ENCODE measurements around the gene CEP350.
"Not testable (repeated sequence)": the region's sequence is repeated elsewhere in the genome, so short reads cannot be mapped to it uniquely, and the experiment has no call there.

Gene CEP350

DNA sequence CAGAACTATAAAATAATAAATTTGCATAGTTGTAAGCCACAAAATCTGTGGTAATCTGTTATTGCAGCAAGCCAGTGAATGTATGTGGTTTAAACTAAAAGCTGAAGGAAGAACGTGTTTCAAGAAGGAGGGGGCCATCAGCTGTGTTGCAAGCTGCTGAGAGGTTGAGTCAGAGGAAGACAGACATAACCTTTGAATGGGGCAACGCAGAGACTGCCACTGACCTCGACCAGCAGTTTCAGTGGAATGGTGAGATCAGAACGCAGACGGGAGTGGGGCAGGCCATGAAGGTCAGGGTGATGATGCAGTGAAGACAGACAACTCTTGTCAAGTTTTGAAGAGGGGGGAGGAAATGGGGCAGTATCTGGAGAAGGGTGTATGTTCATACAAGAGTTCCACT is 176.9 kb downstream of the CEP350 start:
- Histone ChIP-seq H3K27ac (ENCODE audit: poor library complexity, severe bottlenecking) (peak overlapping the region; percentile 48), H3K36me3 (ENCODE audit: low read depth) (no peaks in the 10 kb centered on the region), H3K9me3 (ENCODE audit: severe bottlenecking) (no peaks in the 10 kb centered on the region), H3K4me1 (ENCODE audit: insufficient read depth, poor library complexity, severe bottlenecking) (peaks cover 12% of the 10 kb centered on the region), H3K27me3 (ENCODE audit: insufficient read depth, poor library complexity, severe bottlenecking) (no peaks in the 10 kb centered on the region), H3K4me3 (ENCODE audit: severe bottlenecking) (no peak overlapping the region)
- no peak for DNase-seq (ENCODE audit: low spot score)
- no peak for TF ChIP-seq CTCF (IDR thresholded peaks at IDR 0.05; ENCODE audit: poor library complexity, severe bottlenecking)
- ATAC-seq (ENCODE audit: low read depth), result peak; percentile 81

DNA sequence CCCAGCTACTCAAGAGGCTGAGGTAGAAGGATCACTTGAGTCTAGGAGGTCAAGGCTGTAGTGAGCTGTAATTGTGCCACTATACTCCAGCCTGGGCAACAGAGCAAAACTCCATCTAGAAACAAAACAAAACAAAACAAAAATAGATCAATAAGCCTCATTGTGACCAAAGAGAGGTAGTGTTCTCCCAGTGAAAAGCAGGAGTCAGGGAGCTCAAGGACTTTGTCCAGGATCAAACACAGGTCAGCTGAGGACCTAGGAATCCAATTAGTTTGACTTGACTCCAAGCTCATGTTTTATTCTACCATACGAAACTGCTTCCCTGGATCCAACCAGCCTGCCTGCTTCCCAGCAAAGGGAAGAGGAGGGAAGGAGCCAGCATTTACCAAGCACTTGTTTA is 178.6 kb downstream of the CEP350 start:
- H3K4me3 ChIP-seq (ENCODE audit: severe bottlenecking), result no peak overlapping the region
- no peak overlapping the region for H3K27ac ChIP-seq (ENCODE audit: poor library complexity, severe bottlenecking)
- DNase-seq (ENCODE audit: low spot score) (no peak), ATAC-seq (ENCODE audit: low read depth) (no peak)
- no peak for TF ChIP-seq CTCF (IDR thresholded peaks at IDR 0.05; ENCODE audit: poor library complexity, severe bottlenecking)
- no peaks in the 10 kb centered on the region for H3K27me3 ChIP-seq (ENCODE audit: insufficient read depth, poor library complexity, severe bottlenecking)
- H3K4me1 ChIP-seq (ENCODE audit: insufficient read depth, poor library complexity, severe bottlenecking), result peaks cover 14% of the 10 kb centered on the region
- H3K36me3 ChIP-seq (ENCODE audit: low read depth), result no peaks in the 10 kb centered on the region
- no peaks in the 10 kb centered on the region for H3K9me3 ChIP-seq (ENCODE audit: severe bottlenecking)

DNA sequence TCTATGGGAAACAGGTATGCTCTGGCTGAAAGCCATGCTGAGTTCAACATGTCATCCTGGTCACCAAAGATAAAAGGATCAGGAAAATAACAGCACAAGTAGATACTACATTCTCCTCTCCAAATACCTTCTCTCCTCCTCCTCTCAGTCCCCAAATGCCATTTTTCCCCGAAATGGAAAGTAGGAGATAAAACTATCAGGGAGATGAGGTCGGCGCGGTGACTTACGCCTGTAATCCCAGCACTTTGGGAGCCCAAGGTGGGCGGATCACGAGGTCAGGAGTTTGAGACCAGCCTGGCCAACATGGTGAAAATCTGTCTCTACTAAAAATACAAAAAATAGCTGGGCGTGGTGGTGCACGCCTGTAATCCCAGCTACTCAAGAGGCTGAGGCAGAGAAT is 179.1 kb downstream of the CEP350 start:
- not testable (repeated sequence) for H3K27ac ChIP-seq (ENCODE audit: poor library complexity, severe bottlenecking); H3K27me3 ChIP-seq (ENCODE audit: insufficient read depth, poor library complexity, severe bottlenecking); DNase-seq (ENCODE audit: low spot score); H3K36me3 ChIP-seq (ENCODE audit: low read depth); H3K9me3 ChIP-seq (ENCODE audit: severe bottlenecking); ATAC-seq (ENCODE audit: low read depth); H3K4me3 ChIP-seq (ENCODE audit: severe bottlenecking)
- H3K4me1 ChIP-seq (ENCODE audit: insufficient read depth, poor library complexity, severe bottlenecking), result peaks cover 14% of the 10 kb centered on the region

GRCh38 chr1:180135535-180135934 is 180.9 kb downstream of the CEP350 start:
- peaks cover 14% of the 10 kb centered on the region for H3K4me1 ChIP-seq (ENCODE audit: insufficient read depth, poor library complexity, severe bottlenecking)
- H3K9me3 ChIP-seq (ENCODE audit: severe bottlenecking), result no peaks in the 10 kb centered on the region
- DNase-seq (ENCODE audit: low spot score) (no peak), ATAC-seq (ENCODE audit: low read depth) (no peak)
- H3K4me3 ChIP-seq (ENCODE audit: severe bottlenecking), result no peak overlapping the region
- TF ChIP-seq CTCF (IDR thresholded peaks at IDR 0.05; ENCODE audit: poor library complexity, severe bottlenecking), result no peak
- H3K27ac ChIP-seq (ENCODE audit: poor library complexity, severe bottlenecking), result no peak overlapping the region
- no peaks in the 10 kb centered on the region for H3K27me3 ChIP-seq (ENCODE audit: insufficient read depth, poor library complexity, severe bottlenecking)
- H3K36me3 ChIP-seq (ENCODE audit: low read depth), result no peaks in the 10 kb centered on the region

DNA sequence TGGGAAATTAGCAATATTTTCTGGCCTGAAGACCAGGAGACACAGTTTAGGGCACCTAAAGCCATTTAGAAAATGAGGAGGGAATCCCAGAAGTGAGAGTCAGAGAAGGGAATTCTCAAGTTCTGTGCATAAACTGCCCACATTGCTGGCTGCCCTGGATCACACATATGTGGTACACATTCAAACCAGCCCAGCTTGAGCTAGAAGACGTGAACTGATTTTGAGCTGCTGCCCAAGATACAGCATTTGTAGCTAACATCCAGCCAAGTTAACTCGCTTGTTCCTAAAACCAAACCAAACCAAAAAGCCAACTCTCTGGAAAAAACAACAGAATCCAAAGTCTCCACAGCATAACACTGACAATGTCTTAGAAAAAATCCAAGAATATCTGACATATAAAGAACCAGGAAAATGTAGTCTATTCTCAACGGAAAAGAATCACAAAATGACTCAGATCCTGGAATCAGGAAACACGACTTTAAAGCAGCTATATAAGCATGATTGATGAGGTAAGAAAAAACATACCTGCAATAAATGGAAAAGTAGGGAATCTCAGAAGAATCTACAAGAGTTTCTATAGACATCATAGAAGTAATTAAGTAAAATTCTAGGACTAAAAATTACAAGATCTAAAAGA is 181.8 kb downstream of the CEP350 start:
- H3K27me3 ChIP-seq (ENCODE audit: insufficient read depth, poor library complexity, severe bottlenecking), result no peaks in the 10 kb centered on the region
- no peak for TF ChIP-seq CTCF (IDR thresholded peaks at IDR 0.05; ENCODE audit: poor library complexity, severe bottlenecking)
- no peaks in the 10 kb centered on the region for H3K36me3 ChIP-seq (ENCODE audit: low read depth)
- H3K9me3 ChIP-seq (ENCODE audit: severe bottlenecking), result no peaks in the 10 kb centered on the region
- ATAC-seq (ENCODE audit: low read depth) (peak; percentile 58; the same call in 2 of the 3 replicates), DNase-seq (ENCODE audit: low spot score) (no peak)
- H3K27ac ChIP-seq (ENCODE audit: poor library complexity, severe bottlenecking), result peak overlapping the region; percentile 58
- peaks cover 14% of the 10 kb centered on the region for H3K4me1 ChIP-seq (ENCODE audit: insufficient read depth, poor library complexity, severe bottlenecking)
- no peak overlapping the region for H3K4me3 ChIP-seq (ENCODE audit: severe bottlenecking)

Data from RWPE2 (cell line).